ENCODE measurements around the gene PDE11A.

Gene PDE11A

GRCh38 chr2:177617849-177618248 lies 454.7 kb downstream of the PDE11A start:
- DNase-seq = peak in 1 of 6 experiments; percentile 22

- no peak for DNase-seq
These were observed 455.8 kb downstream of the PDE11A start for GRCh38 chr2:177616731-177617130.

GRCh38 chr2:177616066-177616465 lies 456.5 kb downstream of the PDE11A start:
- no peak for DNase-seq

GRCh38 chr2:177612659-177613058 lies 459.9 kb downstream of the PDE11A start:
- no peak for DNase-seq

- DNase-seq = no peak
These were observed 461.2 kb downstream of the PDE11A start for GRCh38 chr2:177611310-177611886.

GRCh38 chr2:177610813-177611212 lies 461.8 kb downstream of the PDE11A start:
- no peak for DNase-seq

- DNase-seq = no peak
These were observed 465.9 kb downstream of the PDE11A start for GRCh38 chr2:177606636-177607035.

- DNase-seq = no peak
These were observed 468.1 kb downstream of the PDE11A start for GRCh38 chr2:177604271-177605065.

GRCh38 chr2:177603768-177604167 lies 468.8 kb downstream of the PDE11A start:
- DNase-seq = no peak

- DNase-seq = no peak
These were observed 469.4 kb downstream of the PDE11A start for GRCh38 chr2:177603181-177603580.

GRCh38 chr2:177602611-177603164 lies 469.9 kb downstream of the PDE11A start:
- DNase-seq = no peak

GRCh38 chr2:177600917-177601316 lies 471.7 kb downstream of the PDE11A start:
- DNase-seq = no peak

GRCh38 chr2:177599956-177600355 lies 472.6 kb downstream of the PDE11A start:
- DNase-seq = no peak

- DNase-seq = no peak
These were observed 473.4 kb downstream of the PDE11A start for GRCh38 chr2:177599139-177599688.

- DNase-seq = no peak
These were observed 474.0 kb downstream of the PDE11A start for GRCh38 chr2:177598326-177599138.

- DNase-seq = no peak
These were observed 474.8 kb downstream of the PDE11A start for GRCh38 chr2:177597759-177598158.

GRCh38 chr2:177596866-177597265 lies 475.7 kb downstream of the PDE11A start:
- no peak for DNase-seq

- DNase-seq = no peak
These were observed 477.3 kb downstream of the PDE11A start for GRCh38 chr2:177595126-177595845.

GRCh38 chr2:177593402-177593801 lies 479.2 kb downstream of the PDE11A start:
- no peak for DNase-seq

- DNase-seq = no peak
These were observed 479.6 kb downstream of the PDE11A start for GRCh38 chr2:177592945-177593344.

- no peak for DNase-seq
These were observed 480.2 kb downstream of the PDE11A start for GRCh38 chr2:177592397-177592796.

- DNase-seq = no peak
These were observed 483.4 kb downstream of the PDE11A start for GRCh38 chr2:177589186-177589585.
